GM19397 (cell line): ENCODE data around the gene MYBPH.

Experiments
- ATAC-seq: cut with Tn5 transposase; IDR thresholded peaks from one replicate; pipeline ENCODE4 v1.9.1; 2021; ENCODE audit warnings: mild to moderate bottlenecking, moderate library complexity; ENCODE audit not compliant: unreplicated experiment

MYBPH gene

GRCh38 chr1:203201516-203202205, 26.0 kb upstream of the MYBPH start:
- no peak for ATAC-seq

GRCh38 chr1:203200916-203201315, 25.3 kb upstream of the MYBPH start:
- ATAC-seq, result no peak

- no peak for ATAC-seq
Observed at GRCh38 chr1:203199816-203200571, 24.4 kb upstream of the MYBPH start.

- ATAC-seq, result no peak
Observed at GRCh38 chr1:203199481-203199815, 23.8 kb upstream of the MYBPH start.

GRCh38 chr1:203199002-203199401, 23.4 kb upstream of the MYBPH start:
- no peak for ATAC-seq

- no peak for ATAC-seq
Observed at GRCh38 chr1:203197625-203198024, 22.0 kb upstream of the MYBPH start.

GRCh38 chr1:203196371-203196770, 20.7 kb upstream of the MYBPH start:
- ATAC-seq, result no peak

- no peak for ATAC-seq
Observed at GRCh38 chr1:203190949-203191348, 15.3 kb upstream of the MYBPH start.

- ATAC-seq, result no peak
Observed at GRCh38 chr1:203189951-203190352, 14.3 kb upstream of the MYBPH start.

- ATAC-seq, result no peak
Observed at GRCh38 chr1:203188686-203189232, 13.1 kb upstream of the MYBPH start.

GRCh38 chr1:203187689-203188264, 12.2 kb upstream of the MYBPH start:
- no peak for ATAC-seq

GRCh38 chr1:203187304-203187685, 11.7 kb upstream of the MYBPH start:
- no peak for ATAC-seq

GRCh38 chr1:203186446-203187303, 11.0 kb upstream of the MYBPH start, which contains the start of gene CHI3L1:
TSS of gene CHI3L1 (minus strand) at chr1:203186704. CDS start at chr1:203186623, 81 bp downstream.
- no peak for ATAC-seq

GRCh38 chr1:203186091-203186445, 10.4 kb upstream of the MYBPH start:
- no peak for ATAC-seq

GRCh38 chr1:203185585-203185984, 10.0 kb upstream of the MYBPH start:
- no peak for ATAC-seq

GRCh38 chr1:203185061-203185461, 9.4 kb upstream of the MYBPH start:
- no peak for ATAC-seq

- ATAC-seq, result no peak
Observed at GRCh38 chr1:203184467-203184866, 8.8 kb upstream of the MYBPH start.

- no peak for ATAC-seq
Observed at GRCh38 chr1:203183828-203184227, 8.2 kb upstream of the MYBPH start.

GRCh38 chr1:203182387-203182953, 6.8 kb upstream of the MYBPH start:
- no peak for ATAC-seq

- ATAC-seq, result no peak
Observed at GRCh38 chr1:203181586-203182386, 6.2 kb upstream of the MYBPH start.
